Measurements from ENCODE around the gene MFAP4.

DNA sequence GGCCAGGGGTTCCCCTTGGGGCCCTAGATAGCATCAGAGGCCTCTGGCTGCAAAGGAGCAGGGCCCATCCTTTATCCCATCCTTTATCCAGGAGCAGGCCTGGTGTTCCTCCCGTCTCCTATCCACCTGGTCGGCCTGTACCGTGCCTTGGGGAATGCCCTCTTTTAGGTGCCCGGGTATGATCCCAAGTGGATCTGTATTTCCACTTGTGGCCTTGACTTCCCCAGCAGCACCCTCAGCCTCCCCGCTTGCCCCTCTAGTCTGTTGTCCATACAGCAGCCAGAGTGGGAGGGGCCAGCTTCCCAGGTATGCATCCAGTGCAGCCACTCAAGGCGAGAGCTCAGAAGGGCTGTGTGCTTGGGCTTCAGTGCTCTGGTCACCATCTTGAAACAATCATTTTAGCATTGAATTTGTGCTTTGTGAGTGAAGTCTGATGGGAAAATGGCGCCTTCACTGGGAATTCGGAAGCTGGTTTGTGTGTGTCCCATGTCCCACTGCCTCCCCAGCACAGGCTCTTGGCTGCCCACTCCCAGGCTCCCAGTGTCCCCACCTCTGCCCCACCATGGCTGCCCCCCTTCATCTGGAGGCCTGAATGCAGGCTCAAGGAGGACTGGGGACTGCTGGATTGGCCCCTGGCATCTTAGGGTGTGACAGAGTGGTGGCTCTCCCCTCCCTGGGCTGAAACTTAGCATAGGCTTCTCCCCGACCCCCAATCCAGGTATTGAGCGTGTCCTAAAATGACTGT is 20.8 kb upstream of the MFAP4 start:
- TF ChIP-seq, protein P1, sequence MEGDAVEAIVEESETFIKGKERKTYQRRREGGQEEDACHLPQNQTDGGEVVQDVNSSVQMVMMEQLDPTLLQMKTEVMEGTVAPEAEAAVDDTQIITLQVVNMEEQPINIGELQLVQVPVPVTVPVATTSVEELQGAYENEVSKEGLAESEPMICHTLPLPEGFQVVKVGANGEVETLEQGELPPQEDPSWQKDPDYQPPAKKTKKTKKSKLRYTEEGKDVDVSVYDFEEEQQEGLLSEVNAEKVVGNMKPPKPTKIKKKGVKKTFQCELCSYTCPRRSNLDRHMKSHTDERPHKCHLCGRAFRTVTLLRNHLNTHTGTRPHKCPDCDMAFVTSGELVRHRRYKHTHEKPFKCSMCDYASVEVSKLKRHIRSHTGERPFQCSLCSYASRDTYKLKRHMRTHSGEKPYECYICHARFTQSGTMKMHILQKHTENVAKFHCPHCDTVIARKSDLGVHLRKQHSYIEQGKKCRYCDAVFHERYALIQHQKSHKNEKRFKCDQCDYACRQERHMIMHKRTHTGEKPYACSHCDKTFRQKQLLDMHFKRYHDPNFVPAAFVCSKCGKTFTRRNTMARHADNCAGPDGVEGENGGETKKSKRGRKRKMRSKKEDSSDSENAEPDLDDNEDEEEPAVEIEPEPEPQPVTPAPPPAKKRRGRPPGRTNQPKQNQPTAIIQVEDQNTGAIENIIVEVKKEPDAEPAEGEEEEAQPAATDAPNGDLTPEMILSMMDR (IDR thresholded peaks at IDR 0.05; ENCODE audit: poor library complexity, severe bottlenecking): no peak
- TF ChIP-seq MXI1 (conservative IDR thresholded peaks at IDR 0.05; ENCODE audit: poor library complexity, severe bottlenecking) (no peak), EZH2 (IDR thresholded peaks at IDR 0.05; ENCODE audit: borderline replicate concordance, insufficient read depth, low read length, poor library complexity, severe bottlenecking) (no peak), POLR2AphosphoS5 (IDR thresholded peaks at IDR 0.05) (no peak), TAF1 (IDR thresholded peaks at IDR 0.05; ENCODE audit: low read depth) (no peak), EP300 (conservative IDR thresholded peaks at IDR 0.05; ENCODE audit: poor library complexity, severe bottlenecking) (no peak)
- TF ChIP-seq, protein P2, sequence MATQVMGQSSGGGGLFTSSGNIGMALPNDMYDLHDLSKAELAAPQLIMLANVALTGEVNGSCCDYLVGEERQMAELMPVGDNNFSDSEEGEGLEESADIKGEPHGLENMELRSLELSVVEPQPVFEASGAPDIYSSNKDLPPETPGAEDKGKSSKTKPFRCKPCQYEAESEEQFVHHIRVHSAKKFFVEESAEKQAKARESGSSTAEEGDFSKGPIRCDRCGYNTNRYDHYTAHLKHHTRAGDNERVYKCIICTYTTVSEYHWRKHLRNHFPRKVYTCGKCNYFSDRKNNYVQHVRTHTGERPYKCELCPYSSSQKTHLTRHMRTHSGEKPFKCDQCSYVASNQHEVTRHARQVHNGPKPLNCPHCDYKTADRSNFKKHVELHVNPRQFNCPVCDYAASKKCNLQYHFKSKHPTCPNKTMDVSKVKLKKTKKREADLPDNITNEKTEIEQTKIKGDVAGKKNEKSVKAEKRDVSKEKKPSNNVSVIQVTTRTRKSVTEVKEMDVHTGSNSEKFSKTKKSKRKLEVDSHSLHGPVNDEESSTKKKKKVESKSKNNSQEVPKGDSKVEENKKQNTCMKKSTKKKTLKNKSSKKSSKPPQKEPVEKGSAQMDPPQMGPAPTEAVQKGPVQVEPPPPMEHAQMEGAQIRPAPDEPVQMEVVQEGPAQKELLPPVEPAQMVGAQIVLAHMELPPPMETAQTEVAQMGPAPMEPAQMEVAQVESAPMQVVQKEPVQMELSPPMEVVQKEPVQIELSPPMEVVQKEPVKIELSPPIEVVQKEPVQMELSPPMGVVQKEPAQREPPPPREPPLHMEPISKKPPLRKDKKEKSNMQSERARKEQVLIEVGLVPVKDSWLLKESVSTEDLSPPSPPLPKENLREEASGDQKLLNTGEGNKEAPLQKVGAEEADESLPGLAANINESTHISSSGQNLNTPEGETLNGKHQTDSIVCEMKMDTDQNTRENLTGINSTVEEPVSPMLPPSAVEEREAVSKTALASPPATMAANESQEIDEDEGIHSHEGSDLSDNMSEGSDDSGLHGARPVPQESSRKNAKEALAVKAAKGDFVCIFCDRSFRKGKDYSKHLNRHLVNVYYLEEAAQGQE (IDR thresholded peaks at IDR 0.05; ENCODE audit: borderline replicate concordance): no peak

Data from neural cell (in vitro differentiated cells).